Activated B cell treated with CpG ODN at 0.5 μM for 24 hours (primary cell): ENCODE measurements around the gene GALNT10. TPM values are rescaled to one million over a fixed set of nuclear protein-coding genes. Genes with fewer than 3 reads are reported as not detected.

ENCODE experiments used
- ATAC-seq: fragments of 200-7000 bp; cut with Tn5 transposase; one replicate; pipeline ENCODE4 v1.10.0; 2021; ENCODE audit warnings: low read depth, mild to moderate bottlenecking, moderate library complexity
- CTCF ChIA-PET: fragments of 350-600 bp; sonication (Branson Sonifier 250); formaldehyde crosslinking; loops from one replicate; lab custom pipeline; 2021; ENCODE audit warnings: antibody characterized with exemption; lab: Charles Lee
- POLR2A ChIA-PET: fragments of 350-600 bp; sonication (Branson Sonifier 250); formaldehyde crosslinking; loops from one replicate; lab custom pipeline; 2021; ENCODE audit warnings: antibody characterized with exemption; lab: Charles Lee
- DNase-seq: peaks from one replicate; pipeline ENCODE4 v3.0.0; 2022
- H3K27ac Mint-ChIP-seq: one replicate; pipeline ENCODE4 v1.8.0; 2020; ENCODE audit warnings: mixed read lengths
- H3K27me3 Mint-ChIP-seq: one replicate; pipeline ENCODE4 v1.8.0; 2021; ENCODE audit warnings: mixed read lengths
- H3K36me3 Mint-ChIP-seq: one replicate; pipeline ENCODE4 v1.8.0; 2021; ENCODE audit warnings: low read depth, mixed read lengths
- H3K4me1 Mint-ChIP-seq: one replicate; pipeline ENCODE4 v1.8.0; 2021; ENCODE audit warnings: mixed read lengths
- H3K4me3 Mint-ChIP-seq: one replicate; pipeline ENCODE4 v1.8.0; 2020; ENCODE audit warnings: mild to moderate bottlenecking, mixed read lengths
- H3K9me3 Mint-ChIP-seq: one replicate; pipeline ENCODE4 v1.8.0; 2020; ENCODE audit warnings: mixed read lengths
- intact Hi-C: fragments of 100-400 bp; cut with micrococcal nuclease; formaldehyde crosslinking; loops from one replicate; pipeline ENCODE4 v1.15.1; 2024
- total RNA-seq: library from RNA; stranded (reverse); gene quantifications from 2 replicates; pipeline ENCODE4 v1.2.3, GENCODE V29; 2022
- TF ChIP-seq, protein P1 (sequence below): fragments of 200-600 bp; IDR thresholded peaks from one replicate; pipeline ENCODE4 v1.8.0; 2022; ENCODE audit warnings: antibody characterized with exemption, mild to moderate bottlenecking

Gene GALNT10
- total RNA-seq, 1 donor from 2014 or later: 41.5 TPM

- intact Hi-C loops: no loop called here
- ATAC-seq (no peak), DNase-seq (no peak)
- TF ChIP-seq, protein P1, sequence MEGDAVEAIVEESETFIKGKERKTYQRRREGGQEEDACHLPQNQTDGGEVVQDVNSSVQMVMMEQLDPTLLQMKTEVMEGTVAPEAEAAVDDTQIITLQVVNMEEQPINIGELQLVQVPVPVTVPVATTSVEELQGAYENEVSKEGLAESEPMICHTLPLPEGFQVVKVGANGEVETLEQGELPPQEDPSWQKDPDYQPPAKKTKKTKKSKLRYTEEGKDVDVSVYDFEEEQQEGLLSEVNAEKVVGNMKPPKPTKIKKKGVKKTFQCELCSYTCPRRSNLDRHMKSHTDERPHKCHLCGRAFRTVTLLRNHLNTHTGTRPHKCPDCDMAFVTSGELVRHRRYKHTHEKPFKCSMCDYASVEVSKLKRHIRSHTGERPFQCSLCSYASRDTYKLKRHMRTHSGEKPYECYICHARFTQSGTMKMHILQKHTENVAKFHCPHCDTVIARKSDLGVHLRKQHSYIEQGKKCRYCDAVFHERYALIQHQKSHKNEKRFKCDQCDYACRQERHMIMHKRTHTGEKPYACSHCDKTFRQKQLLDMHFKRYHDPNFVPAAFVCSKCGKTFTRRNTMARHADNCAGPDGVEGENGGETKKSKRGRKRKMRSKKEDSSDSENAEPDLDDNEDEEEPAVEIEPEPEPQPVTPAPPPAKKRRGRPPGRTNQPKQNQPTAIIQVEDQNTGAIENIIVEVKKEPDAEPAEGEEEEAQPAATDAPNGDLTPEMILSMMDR: no peak
- Mint-ChIP-seq H3K27me3 (no peaks in the 10 kb centered on the region), H3K4me3 (no peak overlapping the region), H3K4me1 (peaks cover under 1% of the 10 kb centered on the region), H3K9me3 (no peaks in the 10 kb centered on the region), H3K36me3 (peaks cover 25% of the 10 kb centered on the region), H3K27ac (no peak overlapping the region)
- CTCF ChIA-PET: no interaction called here
- POLR2A ChIA-PET: no interaction called here
Observed at GRCh38 chr5:154351141-154351540, 160.6 kb downstream of the GALNT10 start.

DNA sequence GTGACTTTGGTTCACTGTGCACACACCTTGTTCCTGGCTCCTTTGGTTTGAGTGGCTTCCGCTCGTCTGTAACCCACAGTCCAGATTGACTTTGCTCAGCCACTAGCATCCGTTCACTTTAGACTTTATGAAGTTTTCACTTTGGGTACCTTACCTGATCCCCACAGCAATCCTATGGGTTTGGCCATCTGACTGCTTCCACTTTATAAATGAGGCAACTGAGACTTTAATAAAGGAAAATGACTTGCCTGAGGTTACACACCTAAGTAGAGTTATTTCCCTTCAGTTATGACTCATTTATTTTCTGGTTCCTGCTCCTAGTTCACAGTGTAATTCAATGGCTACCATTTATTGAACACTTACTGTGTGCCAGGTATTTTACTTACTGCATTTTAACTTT lies 161.0 kb downstream of the GALNT10 start:
- Mint-ChIP-seq H3K27me3 (no peaks in the 10 kb centered on the region), H3K9me3 (no peaks in the 10 kb centered on the region), H3K27ac (no peak overlapping the region), H3K4me1 (no peaks in the 10 kb centered on the region), H3K4me3 (no peak overlapping the region), H3K36me3 (peaks cover 26% of the 10 kb centered on the region)
- POLR2A ChIA-PET: no interaction called here
- ATAC-seq: no peak
- TF ChIP-seq, protein P1: no peak
- DNase-seq: no peak
- CTCF ChIA-PET: no interaction called here
- intact Hi-C loops: no loop called here

DNA sequence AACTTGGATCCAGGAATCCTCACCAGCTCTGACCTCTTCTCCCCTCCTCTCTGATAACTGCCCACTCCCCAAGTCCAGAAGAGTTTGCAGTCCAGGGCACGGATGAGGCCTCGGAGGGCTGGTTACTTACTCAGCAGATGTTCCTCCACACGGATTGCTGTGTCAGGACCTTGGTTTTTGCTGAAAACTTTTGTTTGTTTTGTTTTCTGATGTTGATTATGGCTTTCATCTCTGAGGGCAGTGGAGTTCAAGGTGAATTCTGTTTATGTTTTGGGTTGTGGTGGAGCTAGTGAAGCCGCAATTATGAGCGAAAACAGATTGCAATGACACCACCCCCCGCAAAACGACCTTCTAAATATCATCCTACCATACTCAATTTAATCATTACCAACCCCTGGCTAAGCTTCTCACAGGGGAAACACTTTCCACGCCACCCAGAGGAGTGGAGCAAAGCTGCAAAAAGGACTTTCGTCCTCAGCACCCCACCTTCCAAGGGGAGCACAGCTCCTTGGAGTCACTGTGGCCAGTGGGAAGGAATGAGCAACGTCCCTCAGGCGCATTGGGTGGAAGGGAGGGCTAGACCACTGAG lies 162.5 kb downstream of the GALNT10 start:
- CTCF ChIA-PET: no interaction called here

DNA sequence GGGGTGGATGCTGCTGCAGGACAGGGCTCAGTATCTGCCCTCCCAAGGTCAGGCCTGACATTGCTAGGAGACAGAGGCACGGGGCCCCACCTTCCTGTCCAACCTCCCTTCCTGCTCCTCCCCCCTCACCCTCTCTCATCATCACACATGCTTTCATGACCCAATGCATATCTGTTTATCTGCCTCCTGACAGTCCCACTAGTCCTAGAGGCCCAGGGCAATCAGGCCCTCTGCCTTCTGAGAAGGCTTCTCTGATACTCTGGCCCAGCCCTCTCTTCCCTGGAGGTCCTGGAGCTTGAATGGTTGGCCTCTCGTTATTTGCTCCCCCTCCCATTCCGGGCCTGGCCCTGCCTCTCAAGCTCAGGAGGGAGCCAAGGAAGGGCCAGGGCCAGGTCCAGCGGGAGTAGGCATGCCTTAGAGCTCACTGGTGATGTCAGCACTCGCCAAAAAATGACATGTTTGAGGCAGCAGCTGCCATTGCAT lies 164.6 kb downstream of the GALNT10 start:
- Mint-ChIP-seq H3K4me3 (no peak overlapping the region), H3K27ac (no peak overlapping the region), H3K4me1 (no peaks in the 10 kb centered on the region), H3K36me3 (peaks cover 43% of the 10 kb centered on the region), H3K27me3 (no peaks in the 10 kb centered on the region), H3K9me3 (no peaks in the 10 kb centered on the region)
- ChIA-PET POLR2A (no interaction called here), CTCF (interaction anchor here (1.1 kb wide), 1 partner anchor 162 kb away, joined by 3 read pairs; no protein-coding TSS in a partner anchor)
- intact Hi-C loops: no loop called here
- DNase-seq (no peak), ATAC-seq (no peak)
- TF ChIP-seq, protein P1: no peak

More for the DNA sequence above, 162.5 kb downstream of the GALNT10 start:
- no peak for ATAC-seq
- no peak overlapping the region for H3K27ac Mint-ChIP-seq
- H3K27me3 Mint-ChIP-seq: no peaks in the 10 kb centered on the region
- POLR2A ChIA-PET: no interaction called here
- TF ChIP-seq, protein P1: no peak
- H3K36me3 Mint-ChIP-seq: peaks cover 34% of the 10 kb centered on the region
- intact Hi-C loops: no loop called here
- no peak overlapping the region for H3K4me3 Mint-ChIP-seq
- no peak for DNase-seq
- no peaks in the 10 kb centered on the region for H3K4me1 Mint-ChIP-seq
- no peaks in the 10 kb centered on the region for H3K9me3 Mint-ChIP-seq

DNA sequence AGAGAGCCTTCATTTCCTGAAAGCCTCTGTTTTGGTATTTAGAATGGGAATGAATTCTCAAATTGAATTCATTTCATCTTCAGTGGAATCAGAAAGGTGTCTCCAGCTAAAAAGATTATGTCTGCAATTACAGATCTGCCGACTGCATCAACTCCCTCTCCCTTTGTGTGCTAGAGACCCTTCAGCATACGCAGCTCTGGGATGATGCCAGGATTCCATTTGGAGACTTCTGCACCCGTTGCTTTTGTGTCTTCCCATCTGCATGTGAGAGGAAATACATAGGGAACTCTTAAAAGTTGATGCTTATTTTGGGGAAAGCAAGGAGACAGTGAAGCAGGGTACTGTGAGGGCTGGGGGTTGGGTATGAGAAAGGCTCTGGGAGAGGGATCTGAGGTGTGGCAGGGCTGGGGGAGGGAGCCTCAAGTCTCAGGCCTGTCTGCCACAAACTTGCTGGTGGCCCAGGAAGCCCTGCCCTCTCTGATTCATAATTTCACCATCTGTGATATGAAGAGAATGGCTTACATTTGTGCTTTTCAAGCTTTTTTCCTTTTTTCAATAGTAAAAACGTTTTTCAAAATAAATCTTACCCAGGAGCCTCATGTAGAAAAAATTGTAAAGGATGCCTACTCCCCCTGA lies 165.6 kb downstream of the GALNT10 start:
- Mint-ChIP-seq H3K36me3 (peaks cover 39% of the 10 kb centered on the region), H3K4me3 (no peak overlapping the region), H3K27ac (no peak overlapping the region), H3K4me1 (no peaks in the 10 kb centered on the region), H3K9me3 (no peaks in the 10 kb centered on the region), H3K27me3 (no peaks in the 10 kb centered on the region)
- POLR2A ChIA-PET: no interaction called here
- ATAC-seq: no peak
- CTCF ChIA-PET: no interaction called here
- DNase-seq: no peak
- TF ChIP-seq, protein P1: no peak
- intact Hi-C loops: no loop called here
